Measurements from ENCODE around the gene ARHGAP11B.
A peak's percentile ranks its signal among the peaks of the same experiment; 100 is the strongest.
"Not testable (repeated sequence)": the region's sequence is repeated elsewhere in the genome, so short reads cannot be mapped to it uniquely, and the experiment has no call there.

ARHGAP11B gene

DNA sequence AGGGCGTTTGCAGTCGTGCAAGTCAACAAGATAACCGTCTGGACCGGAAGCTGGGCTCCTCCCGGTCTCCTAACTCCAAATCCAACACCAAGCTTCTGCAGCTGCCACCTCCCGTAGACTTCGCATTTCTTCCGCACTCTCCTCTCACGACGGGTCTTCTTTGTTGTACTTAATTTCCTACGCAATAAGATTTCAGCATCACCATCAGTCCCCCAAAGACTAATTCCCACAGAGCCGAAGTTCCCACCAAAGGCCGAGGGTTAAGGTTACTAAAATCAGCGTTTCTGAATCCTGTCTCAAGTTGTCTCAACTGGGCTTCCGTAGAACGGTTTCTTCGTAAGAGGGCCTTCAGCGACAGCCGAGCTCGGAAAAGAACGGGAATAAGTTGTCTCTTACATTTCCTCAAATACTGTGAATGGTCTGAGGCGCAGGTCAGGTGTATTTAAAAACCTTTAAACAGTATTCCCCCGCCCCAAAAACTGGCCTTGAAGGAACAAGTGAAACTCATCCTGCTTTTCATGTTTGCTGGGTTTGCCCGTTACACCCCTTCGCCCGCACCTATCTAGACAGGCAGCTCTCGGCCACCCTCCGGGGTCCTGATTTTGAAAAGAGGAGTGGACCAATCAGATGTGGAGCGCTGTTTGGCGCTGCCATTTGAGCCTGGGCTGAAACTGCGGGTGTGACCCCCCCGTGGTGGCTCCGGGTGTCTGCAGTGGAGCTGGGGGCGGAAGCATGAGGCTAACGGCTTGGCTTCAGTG, at the start of gene ARHGAP11B:
Gene ARHGAP11B, plus strand, starts transcription at position 693 of the 758 bp plus-strand sequence.
- DNase-seq = peak; percentile 94 to 97

DNA sequence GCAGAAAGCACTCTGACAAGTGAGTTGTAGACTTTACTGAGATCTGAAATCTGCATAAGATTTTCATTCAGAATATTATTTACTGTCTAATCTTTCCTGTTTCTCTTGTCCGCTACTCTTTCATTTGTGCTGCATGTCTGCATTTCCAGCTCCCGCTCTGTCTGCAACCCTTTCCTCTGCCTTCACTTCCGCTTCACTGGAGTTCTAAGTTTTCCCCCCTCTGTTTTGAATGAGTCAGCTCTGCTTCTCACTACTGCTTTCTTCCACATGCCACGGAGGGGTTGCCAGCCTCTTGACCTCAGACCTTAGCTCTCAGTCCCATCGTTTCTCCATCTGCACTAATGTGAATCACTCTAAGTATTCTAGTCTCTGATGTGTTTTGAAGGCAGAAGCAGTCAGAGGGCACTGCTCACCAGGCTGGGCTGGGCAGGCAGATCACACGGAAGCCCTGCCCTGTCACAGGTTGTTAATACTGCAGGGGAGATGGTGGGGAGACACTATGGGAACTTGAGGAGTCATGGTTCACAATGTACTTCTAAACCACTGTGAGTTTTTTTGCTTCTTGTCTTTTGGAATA, 46.4 kb upstream of the ARHGAP11B start:
- DNase-seq = not testable (repeated sequence)

DNA sequence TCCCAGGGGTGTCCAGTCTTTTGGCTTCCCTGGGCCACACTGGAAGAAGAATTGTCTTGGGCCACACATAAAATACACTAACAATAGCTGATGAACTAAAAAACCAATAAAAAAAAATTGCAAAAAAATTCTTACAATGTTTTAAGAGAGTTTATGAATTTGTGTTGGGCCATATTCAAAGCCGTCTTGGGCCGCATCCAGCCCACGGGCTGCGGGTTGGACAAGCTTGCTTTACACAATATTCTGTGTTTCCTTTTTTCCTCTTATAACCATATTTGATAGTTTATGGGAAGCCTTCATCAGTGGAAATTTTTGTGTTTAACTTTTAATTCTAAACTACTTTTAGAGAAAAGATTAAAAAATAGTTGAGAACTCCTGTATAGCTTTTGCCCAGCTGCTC, 45.2 kb upstream of the ARHGAP11B start:
- not testable (repeated sequence) for DNase-seq

DNA sequence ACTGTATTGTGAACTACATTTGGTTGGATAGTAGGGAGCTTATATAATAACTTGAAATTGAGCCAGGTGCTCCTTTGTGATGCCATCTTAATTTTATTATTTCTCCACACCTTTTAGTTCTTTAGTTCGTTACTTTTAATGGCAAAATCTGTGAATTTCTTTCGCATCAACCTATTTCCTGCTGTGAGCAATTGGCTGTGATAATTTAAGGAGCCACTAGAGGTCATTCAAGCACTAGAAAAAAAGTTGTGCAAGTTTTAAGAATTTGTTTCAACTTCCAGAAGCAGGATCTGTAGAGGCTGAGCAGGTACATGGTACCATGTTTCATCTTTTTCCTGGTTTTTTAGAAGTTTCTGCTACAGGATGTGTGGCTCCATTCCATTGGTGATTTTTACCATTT, 27.0 kb upstream of the ARHGAP11B start:
- DNase-seq = peak in 1 of 2 donors; percentile 16

- DNase-seq = not testable (repeated sequence)
These were observed 22.1 kb upstream of the ARHGAP11B start, which contains the start of gene GOLGA8H for GRCh38 chr15:30603796-30604195. Gene GOLGA8H, plus strand, starts transcription at chr15:30604028. Its CDS starts 98 bp downstream, at chr15:30604126.

- DNase-seq = not testable (repeated sequence)
These were observed 13.7 kb upstream of the ARHGAP11B start for GRCh38 chr15:30612271-30612670.

- DNase-seq = not testable (repeated sequence)
These were observed 4.6 kb upstream of the ARHGAP11B start for GRCh38 chr15:30621342-30621741.

DNA sequence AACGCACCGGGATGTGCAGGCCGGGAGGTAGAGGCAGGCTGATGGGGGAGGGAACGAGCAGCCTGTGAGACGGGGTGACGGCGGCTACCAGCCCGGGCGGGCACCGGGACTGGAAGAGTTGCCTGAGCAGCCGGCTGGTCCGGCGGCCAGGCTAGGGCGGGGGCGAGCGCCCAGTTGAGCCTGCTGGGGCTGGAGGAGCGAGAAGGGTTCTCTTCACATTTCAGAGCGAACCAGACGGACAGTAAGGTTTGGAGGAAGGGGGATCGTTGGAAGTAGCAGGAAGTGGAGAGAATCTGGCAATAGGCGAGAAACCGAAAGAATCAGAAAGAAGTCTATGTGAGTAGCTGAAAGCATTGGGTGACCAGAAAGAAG, 252 bp downstream of the ARHGAP11B start:
- not testable (repeated sequence) for DNase-seq

GRCh38 chr15:30626632-30627031, 704 bp downstream of the ARHGAP11B start:
- not testable (repeated sequence) for DNase-seq

- no peak for DNase-seq
These were observed 24.3 kb downstream of the ARHGAP11B start for GRCh38 chr15:30650012-30650929.

GRCh38 chr15:30661154-30661553, 35.2 kb downstream of the ARHGAP11B start:
- DNase-seq = peak in 1 of 2 donors; percentile 39

GRCh38 chr15:30669621-30670020, 43.7 kb downstream of the ARHGAP11B start:
- not testable (repeated sequence) for DNase-seq

DNA sequence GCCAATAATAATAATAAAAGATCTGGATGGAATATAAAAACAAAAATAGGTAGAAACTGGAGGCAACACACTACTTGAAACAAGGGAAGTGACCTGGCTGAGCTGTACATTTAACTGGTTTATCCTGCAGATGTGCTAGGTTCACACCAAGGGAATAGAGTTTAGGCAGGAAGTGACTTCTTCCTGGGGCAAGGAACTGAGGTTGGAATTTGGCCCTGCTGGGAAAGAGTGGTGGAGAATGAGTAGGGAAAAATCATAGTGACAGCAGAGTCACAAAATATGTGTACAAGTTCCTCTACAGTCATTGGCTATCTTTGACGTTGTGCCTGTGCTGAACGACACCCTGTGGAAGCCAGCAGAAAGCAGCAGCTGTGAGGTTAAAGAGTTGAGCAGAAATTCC, 44.1 kb downstream of the ARHGAP11B start:
- DNase-seq = no peak

DNA sequence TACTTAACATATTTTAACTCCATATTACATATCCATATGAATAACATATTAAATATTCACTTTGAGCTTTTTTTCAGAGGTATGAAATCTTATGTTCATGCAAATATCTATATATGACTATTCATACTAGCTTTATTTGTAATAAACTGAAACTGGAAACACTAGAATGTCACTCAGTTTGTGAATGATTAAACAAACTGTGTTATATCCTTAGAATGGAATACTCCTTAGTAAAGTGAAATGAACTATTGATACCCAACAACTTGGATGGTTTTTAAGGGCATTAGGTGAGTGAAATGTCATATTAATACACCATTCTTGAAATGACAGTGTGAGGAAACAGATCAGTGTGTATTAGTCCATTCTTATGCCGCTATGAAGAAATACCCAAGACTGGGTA, 45.4 kb downstream of the ARHGAP11B start:
- no peak for DNase-seq

DNA sequence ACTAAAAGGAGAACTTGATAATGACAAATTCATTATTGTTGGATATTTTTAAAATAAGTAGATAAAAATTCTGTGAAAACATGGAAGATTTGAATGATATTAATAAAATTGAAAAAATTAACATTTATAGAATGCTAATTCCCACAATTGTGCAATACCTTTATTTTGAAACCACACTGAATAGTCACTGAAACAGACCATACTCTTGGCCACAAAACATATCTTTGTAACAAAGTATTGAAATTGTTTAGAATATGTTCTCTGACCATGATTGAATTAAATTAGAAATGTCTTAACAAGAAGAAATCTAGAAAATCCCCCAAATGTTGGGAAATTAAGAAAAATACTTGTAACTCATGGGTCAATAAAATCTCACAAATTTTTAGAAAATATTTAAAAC, 49.2 kb downstream of the ARHGAP11B start:
- DNase-seq = no peak

- DNase-seq = not testable (repeated sequence)
These were observed 50.0 kb downstream of the ARHGAP11B start for GRCh38 chr15:30675891-30676290.

GRCh38 chr15:30680997-30681396, 55.1 kb downstream of the ARHGAP11B start:
- not testable (repeated sequence) for DNase-seq

DNA sequence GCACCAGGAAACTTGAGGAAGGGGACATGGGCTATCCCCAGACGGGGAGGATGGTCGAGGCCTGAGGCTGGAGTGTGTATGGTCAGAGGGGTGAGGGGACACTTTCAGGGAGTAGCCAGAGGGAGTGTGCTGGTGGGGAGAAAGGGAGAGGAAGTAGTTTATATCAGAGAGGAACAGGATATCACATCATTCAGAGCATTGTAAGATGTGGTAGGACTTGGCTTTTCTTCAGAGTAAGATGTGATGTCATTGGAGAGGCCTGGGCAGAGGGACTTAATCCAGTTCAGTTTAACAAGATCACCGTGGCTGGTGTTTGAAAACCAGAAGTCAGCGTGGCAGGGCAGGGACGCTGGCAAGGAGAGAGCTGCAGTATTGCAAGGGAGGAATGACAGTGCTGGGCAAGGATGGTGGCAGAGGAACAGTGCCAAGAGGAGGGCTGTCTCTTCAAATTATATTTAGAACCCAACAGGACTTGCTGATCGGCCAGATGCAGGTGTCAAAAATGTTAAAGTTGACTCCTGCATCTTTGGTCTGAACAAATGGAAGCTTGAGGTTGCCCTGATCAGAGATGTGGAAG, 59.9 kb downstream of the ARHGAP11B start:
- DNase-seq = not testable (repeated sequence)

DNA sequence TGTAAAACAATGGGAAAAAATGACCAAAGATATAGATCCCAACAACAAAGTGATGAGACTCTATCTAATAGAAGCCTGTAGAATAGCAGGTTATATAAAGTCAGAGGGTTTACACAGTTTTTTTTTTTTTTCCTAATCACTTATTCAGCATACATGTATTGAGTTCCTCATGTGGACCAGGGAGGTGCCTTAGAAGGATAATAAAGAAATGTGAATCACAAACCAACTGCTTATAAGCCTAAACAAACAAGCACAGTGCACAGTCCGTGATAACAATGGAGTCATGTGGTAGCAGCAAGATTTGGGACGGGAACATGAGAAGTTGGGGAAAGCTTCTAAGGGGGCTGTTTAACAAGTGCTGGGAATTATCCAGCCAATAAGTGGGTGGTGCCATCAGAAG, 60.7 kb downstream of the ARHGAP11B start:
- DNase-seq = not testable (repeated sequence)
